Measurements from ENCODE around the gene SLC39A11.
A peak's percentile ranks its signal among the peaks of the same experiment; 100 is the strongest.
"Not testable (repeated sequence)": the region's sequence is repeated elsewhere in the genome, so short reads cannot be mapped to it uniquely, and the experiment has no call there.

Gene SLC39A11

GRCh38 chr17:73071066-73071999 lies 21.2 kb downstream of the SLC39A11 start:
- DNase-seq (ENCODE audit: low spot score), result no peak

DNA sequence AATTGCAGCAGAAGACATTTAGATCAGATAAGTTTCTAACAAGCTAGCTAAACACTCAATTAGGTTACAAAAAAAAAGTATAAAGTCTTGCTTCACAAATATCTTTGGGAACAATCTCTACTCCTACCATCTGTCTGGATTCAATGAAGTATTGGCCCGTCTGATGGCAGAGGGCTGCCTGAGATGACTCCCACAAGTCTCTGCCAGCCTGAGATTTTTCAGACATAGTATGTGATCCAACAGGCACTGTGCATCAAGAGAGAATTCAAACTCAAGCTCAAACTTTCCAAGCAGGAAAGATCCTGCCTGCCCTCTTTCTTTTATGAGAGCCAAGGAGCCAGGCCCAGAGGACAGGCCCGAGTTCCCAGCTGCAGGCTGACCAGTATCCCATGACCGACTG lies 22.6 kb downstream of the SLC39A11 start:
- no peak for DNase-seq (ENCODE audit: low spot score)

- no peak for DNase-seq (ENCODE audit: low spot score)
These were observed 23.2 kb downstream of the SLC39A11 start for GRCh38 chr17:73069164-73069770.

- DNase-seq (ENCODE audit: low spot score), result no peak
These were observed 23.9 kb downstream of the SLC39A11 start for GRCh38 chr17:73068322-73069153.

DNA sequence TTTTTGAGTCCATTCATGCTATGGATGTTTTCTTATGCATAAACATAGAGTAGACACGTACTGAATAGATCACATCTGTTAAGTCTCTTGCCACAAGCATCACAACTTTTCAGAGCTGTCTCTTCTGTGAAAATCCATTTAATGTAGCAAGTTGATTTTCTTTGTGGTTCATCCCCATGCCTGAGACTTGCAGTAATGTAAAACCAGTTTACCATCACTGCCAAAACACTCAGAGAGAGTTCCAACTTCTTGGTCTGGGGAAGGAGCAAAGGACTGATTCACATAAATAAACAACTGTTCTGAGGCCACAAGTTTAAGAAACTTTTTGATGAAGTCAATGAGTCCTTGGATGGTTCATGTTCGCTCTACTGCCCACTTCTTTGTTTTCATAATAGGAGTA lies 24.8 kb downstream of the SLC39A11 start:
- not testable (repeated sequence) for DNase-seq (ENCODE audit: low spot score)

DNA sequence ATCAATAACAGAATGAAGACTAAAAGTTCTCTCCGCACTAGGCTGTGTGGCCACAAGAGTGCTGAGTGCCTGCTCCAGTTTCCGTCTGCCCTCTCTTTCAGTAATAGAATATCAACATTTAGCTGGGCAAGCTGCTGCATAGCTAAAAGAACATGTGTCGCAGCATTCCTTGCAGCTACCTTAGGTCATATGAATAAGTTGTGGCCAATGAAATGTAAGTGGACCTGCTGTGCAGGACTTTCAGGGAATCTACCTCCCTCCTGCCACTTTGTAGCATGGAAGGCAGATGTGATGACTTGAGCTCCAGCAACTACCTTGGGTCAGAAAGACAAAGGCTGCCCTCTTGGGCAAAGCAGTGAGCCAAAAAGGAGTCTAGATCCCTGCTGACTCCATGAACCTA lies 25.4 kb downstream of the SLC39A11 start:
- no peak for DNase-seq (ENCODE audit: low spot score)

GRCh38 chr17:73066148-73066884 lies 26.2 kb downstream of the SLC39A11 start:
- DNase-seq (ENCODE audit: low spot score), result no peak

- no peak for DNase-seq (ENCODE audit: low spot score)
These were observed 27.1 kb downstream of the SLC39A11 start for GRCh38 chr17:73065376-73065775.

- peak; percentile 84 for DNase-seq (ENCODE audit: low spot score)
These were observed 28.2 kb downstream of the SLC39A11 start for GRCh38 chr17:73064084-73064938.

DNA sequence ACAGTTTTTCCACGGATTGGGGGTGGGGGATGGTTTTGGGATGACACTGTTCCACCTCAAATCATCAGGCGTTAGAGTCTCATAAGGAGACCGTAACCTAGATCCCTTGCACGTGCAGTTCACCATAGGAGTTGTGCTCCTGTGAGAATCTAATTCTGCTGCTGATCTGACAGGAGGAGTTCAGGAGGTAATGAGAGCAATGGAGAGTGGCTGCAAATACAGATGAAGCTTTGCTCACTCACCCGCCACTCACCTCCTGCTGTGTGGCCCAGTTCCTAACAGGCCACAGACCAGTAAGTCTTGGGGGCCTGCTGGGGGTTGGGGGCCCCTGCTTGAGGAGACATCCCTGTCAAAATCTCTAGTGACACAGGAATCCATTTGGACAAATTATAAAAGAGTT lies 29.8 kb downstream of the SLC39A11 start:
- no peak for DNase-seq (ENCODE audit: low spot score)

GRCh38 chr17:73061161-73061560 lies 31.3 kb downstream of the SLC39A11 start:
- no peak for DNase-seq (ENCODE audit: low spot score)

- DNase-seq (ENCODE audit: low spot score), result no peak
These were observed 31.8 kb downstream of the SLC39A11 start for GRCh38 chr17:73060721-73061120.

DNA sequence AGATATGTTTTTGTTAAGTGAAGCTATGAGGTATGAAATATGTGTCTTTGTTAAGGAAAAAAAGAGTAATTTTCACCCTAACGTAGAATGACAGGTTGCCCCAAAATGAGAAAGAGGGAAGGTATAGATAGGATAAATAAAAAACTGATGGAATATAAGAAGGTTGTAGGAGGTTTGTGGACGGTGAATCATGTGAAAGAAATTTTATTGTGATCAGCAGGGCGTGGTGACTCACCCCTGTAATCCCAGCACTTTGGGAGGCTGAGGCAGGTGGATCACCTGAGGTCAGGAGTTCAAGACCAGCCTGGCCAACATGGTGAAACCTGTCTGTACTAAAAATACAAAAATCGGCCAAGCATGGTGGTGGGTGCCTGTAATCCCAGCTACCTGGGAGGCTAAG lies 32.8 kb downstream of the SLC39A11 start:
- DNase-seq (ENCODE audit: low spot score), result not testable (repeated sequence)

DNA sequence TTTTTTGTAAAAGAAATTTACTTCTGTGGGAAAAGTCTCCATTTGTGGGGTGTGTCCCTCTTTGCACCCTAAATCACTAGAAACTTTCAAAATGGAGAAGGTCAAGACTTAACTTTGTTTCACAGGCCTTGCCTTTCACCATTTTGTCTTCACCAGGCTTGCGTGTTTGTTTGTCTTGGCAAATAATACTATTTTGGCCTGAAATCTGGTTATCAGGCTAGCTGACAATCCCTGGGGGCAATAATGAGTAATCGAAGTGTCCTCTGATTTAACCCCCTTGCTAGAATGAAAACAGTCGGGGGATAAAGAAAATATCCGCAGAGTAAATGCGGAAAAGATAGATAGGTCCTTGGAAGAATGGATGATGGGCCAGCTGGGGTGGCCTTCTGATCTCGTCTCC lies 34.5 kb downstream of the SLC39A11 start:
- DNase-seq (ENCODE audit: low spot score), result no peak

GRCh38 chr17:73057196-73057595 lies 35.3 kb downstream of the SLC39A11 start:
- DNase-seq (ENCODE audit: low spot score), result no peak

DNA sequence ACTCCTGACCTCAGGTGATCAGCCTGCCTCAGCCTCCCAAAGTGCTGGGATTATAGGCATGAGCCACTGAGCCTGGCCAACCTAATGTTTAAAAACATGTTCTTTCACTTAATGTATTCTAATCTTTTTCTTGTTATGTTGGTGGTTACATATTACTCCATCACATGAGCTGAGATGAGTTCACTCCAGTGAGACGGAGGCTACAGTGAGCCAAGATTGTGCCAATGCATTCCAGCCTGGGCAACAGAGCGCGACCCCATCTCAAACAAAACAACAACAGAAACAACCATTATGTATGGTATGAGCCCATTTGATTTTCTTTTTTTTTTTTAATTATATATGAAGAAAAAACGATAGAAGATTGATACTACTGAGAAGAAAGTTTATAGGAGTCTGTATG lies 39.6 kb downstream of the SLC39A11 start:
- DNase-seq (ENCODE audit: low spot score), result no peak

DNA sequence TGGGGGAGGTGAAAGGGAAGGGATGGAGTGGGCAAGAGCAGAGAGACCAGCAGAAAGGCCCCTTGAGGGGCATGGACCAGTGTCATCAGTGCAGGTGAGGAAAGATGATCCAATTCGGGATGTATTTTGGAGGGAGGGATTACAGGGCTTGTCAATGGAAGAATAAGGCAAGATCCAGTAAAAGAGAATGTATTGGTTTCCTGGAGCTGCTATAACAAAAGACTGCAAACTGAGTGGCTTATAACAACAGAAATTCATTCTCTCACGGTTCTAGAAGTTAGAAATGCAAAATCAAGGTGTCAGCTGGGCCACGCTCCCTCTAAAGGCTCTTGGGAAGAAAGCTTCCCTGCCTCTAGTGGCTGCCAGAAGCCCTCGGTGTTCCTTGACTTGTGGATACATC lies 41.7 kb downstream of the SLC39A11 start:
- DNase-seq (ENCODE audit: low spot score), result no peak

DNA sequence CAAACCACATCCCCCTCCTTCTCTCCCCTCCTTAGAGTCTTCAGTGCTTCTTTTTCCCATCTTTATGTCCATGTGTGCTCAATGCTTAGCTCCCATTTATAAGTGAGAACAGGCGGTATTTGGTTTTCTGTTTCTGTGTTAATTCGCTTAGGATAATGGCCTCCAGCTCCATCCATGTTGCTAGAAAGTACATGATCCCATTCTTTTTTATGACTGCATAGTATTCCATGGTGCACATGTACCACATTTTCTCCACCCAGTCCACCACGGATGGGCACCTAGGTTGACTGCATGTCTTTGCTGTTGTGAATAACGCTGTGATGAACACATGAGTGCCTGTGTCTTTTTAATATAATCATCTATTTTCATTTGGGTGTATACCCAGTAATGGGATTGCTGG lies 44.3 kb downstream of the SLC39A11 start:
- no peak for DNase-seq (ENCODE audit: low spot score)

GRCh38 chr17:73045724-73046123 lies 46.8 kb downstream of the SLC39A11 start:
- no peak for DNase-seq (ENCODE audit: low spot score)

DNA sequence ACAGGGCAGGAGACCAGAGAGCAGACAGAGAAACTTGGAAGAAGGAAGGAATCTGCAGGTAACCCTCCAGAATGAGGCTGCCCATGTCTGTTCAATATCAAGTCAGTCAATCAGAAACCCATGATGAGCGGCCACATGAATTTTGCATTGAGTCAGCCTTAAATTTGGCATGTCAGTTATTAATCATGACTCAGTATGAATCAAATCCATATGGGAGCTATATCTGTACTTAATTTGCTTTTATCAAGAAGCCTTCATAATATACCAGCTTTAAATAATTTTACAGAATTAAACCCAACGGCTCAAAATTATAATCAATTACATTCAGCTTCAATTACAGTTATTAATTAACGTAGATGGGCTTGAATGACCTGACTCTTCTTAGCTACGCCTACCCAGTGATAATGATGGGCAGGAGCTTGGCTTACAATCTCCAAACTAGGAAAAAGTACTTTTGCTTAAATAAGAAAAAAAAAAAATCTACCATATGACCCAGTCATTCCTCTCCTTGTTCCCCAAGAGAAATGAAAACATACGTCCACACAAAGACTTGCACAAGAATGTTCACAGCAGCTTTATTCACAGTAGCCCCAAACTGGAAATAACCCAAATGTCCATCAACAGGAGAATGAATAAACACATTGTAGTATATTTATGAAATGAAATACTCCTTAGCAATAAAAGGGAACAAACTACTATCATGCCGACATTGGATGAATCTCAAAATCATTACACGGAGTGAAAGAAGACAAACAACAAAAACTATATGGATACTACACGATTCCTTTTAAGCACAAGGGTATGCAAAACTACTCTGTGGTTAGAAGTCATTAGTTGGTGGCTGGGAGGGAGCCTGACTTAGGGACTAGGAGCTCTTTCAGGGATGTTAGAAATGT lies 48.6 kb downstream of the SLC39A11 start:
- DNase-seq (ENCODE audit: low spot score), result no peak
